ENCODE measurements around the gene UMODL1.
"Not testable (repeated sequence)": the region's sequence is repeated elsewhere in the genome, so short reads cannot be mapped to it uniquely, and the experiment has no call there.

The UMODL1 gene

DNA sequence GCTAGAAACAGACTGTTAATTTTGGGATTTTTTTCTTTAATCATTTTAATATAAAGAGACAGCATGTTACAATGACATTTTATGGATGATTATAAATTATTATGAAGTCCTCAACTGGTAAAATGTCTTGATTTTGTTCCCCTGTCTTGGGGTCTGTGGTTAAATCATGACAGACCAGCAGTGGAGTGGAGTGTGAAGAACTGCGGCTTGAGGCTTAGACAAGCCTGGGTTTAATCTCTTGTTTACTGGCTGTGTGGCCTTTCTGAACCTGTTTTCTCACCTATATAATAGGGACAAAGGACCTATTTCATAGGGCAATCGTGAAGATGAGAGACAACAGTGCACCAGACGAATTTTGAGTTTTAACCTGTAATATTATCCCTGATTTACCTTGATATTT lies 1.8 kb upstream of the UMODL1 start:
- H3K4me3 ChIP-seq (ENCODE audit: low read depth, low read length): no peak overlapping the region
- TF ChIP-seq CTCF (IDR thresholded peaks at IDR 0.05; ENCODE audit: insufficient read depth, low read length, missing control alignments): no peak
- POLR2A ChIA-PET: no interaction called here
- CTCF ChIA-PET: no interaction called here
- no peak for DNase-seq (ENCODE audit: low read depth, low spot score)

- CTCF ChIA-PET: no interaction called here
- TF ChIP-seq CTCF (IDR thresholded peaks at IDR 0.05; ENCODE audit: insufficient read depth, low read length, missing control alignments): no peak
- POLR2A ChIA-PET: no interaction called here
Observed at GRCh38 chr21:42069843-42070242, 1.3 kb upstream of the UMODL1 start.

DNA sequence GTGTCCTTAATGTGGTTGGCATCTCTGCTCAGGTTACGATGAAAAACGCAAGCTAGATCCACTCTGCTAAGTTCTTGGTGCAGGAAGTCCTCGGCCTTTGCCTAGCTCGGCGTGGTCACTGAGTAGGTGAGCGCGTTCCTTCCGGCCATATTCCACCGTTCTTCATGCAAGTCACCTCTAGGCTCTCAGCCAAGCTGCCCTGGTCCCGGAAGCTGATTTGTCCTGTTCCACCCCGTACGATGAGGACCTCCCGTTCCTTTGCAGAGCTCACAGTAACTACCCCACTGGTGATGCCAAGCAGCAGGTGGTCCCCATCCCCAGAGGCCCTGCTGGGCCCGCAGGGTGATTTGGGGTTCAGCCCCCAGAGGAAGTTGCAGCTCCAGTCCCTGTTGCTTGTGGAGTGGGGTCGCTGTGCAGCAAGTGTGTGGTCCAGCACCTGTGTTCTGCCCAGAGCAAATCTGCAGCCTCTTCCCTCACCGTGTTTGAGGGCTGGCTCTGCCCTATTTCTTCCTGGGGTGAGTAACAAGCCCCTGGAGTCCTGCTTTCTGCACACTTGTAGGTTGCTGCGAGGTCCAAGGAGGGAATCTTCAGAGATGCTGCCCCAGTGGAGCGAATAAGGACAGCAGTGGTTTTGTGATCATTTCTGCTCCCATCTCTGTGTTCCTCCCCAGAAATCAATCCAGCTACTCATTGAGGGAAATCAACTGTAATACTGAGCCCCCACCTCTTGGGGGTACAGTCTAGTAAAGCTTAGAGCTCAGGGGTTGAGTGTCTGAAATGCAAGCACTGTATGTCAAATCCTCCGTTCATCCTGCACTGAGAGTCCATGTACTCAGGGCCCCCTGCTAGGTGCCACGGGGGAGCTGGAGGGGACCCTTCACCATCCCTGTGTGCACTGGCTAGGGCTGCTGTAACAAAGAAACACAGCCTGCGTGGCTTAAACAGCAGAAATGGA lies 2.3 kb downstream of the UMODL1 start:
- POLR2A ChIA-PET: no interaction called here
- no peak overlapping the region for H3K4me3 ChIP-seq (ENCODE audit: low read depth, low read length)
- no peak for DNase-seq (ENCODE audit: low read depth, low spot score)
- CTCF ChIA-PET: interaction anchor here (1.0 kb wide), 1 partner anchor 34 kb away, joined by 3 read pairs; no protein-coding TSS in a partner anchor
- TF ChIP-seq CTCF (IDR thresholded peaks at IDR 0.05; ENCODE audit: insufficient read depth, low read length, missing control alignments): no peak

More at GRCh38 chr21:42069843-42070242, 1.3 kb upstream of the UMODL1 start:
- H3K4me3 ChIP-seq (ENCODE audit: low read depth, low read length): no peak overlapping the region
- no peak for DNase-seq (ENCODE audit: low read depth, low spot score)

- no peak for TF ChIP-seq CTCF (IDR thresholded peaks at IDR 0.05; ENCODE audit: insufficient read depth, low read length, missing control alignments)
- CTCF ChIA-PET: interaction anchor here (1.3 kb wide), 1 partner anchor 17 kb away, joined by 3 read pairs; no protein-coding TSS in a partner anchor
- H3K4me3 ChIP-seq (ENCODE audit: low read depth, low read length): no peak overlapping the region
- POLR2A ChIA-PET: interaction anchor here (0.6 kb wide), 1 partner anchor 20 kb away, joined by 3 read pairs; no protein-coding TSS in a partner anchor
- DNase-seq (ENCODE audit: low read depth, low spot score): no peak
Observed at GRCh38 chr21:42075686-42076471, 4.8 kb downstream of the UMODL1 start.

DNA sequence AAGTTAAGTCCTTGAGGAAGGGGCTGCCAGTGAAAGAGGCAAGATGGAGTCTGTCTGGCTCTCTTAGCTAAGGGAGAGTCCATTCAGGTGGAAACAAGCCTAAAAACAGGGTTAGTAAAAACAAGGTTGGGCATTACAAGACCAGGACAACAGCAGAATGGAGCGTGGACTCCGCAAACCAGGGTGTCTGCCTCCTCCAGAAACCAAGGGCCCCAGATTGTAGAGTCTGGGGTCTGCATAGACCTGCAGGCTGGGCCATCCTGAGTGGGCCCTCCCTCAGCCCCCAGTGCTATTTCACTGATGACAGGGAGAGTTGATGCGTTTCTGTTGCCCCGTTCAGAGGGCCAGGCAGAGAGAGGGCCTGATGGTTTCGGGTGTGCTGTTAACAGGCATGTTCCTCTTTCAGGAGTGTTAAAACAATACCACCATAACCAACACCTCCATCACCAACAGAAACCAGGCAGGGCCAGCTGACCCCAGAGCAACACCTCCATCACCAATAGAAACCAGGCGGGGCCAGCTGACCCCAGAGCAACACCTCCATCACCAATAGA lies 6.6 kb downstream of the UMODL1 start:
- H3K4me3 ChIP-seq (ENCODE audit: low read depth, low read length); DNase-seq (ENCODE audit: low read depth, low spot score); POLR2A ChIA-PET; CTCF ChIA-PET: not testable (repeated sequence)

DNA sequence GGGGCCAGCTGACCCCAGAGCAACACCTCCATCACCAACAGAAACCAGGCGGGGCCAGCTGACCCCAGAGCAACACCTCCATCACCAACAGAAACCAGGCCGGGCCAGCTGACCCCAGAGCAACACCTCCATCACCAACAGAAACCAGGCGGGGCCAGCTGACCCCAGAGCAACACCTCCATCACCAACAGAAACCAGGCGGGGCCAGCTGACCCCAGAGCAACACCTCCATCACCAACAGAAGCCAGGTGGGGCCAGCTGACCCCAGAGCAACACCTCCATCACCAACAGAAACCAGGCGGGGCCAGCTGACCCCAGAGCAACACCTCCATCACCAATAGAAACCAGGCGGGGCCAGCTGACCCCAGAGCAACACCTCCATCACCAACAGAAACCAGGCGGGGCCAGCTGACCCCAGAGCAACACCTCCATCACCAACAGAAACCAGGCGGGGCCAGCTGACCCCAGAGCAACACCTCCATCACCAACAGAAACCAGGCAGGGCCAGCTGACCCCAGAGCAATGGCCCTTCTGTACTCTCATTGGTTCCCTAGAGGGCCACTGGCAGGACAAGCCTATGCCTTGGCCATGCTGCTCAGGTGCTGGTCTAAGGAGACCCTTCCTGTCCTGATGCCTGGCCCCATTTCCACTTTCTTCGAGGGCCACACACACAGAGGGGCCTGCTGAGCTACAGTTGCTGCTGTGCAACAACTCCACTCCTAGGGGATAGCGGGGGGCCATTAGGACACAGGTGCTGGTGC lies 7.3 kb downstream of the UMODL1 start:
- H3K4me3 ChIP-seq (ENCODE audit: low read depth, low read length); CTCF ChIA-PET; POLR2A ChIA-PET; DNase-seq (ENCODE audit: low read depth, low spot score): not testable (repeated sequence)

Data from AG04449 (cell line).